Lower leg skin (tissue), 3 donors: ENCODE results near the gene GTF2IRD1.

Experiments
- CTCF ChIP-seq, 3 donors: fragments of 450-650 bp; IDR thresholded peaks; one replicate each; pipeline ENCODE4 v1.5.1; 2016; ENCODE audit warnings: antibody characterized with exemption in 3 of 3, mild to moderate bottlenecking in 3 of 3, moderate library complexity in 2 of 3
- POLR2A ChIP-seq, 2 donors: fragments of 450-650 bp; IDR thresholded peaks; one replicate each; pipeline ENCODE4 v1.6.1; 2016 to 2017; ENCODE audit warnings: antibody characterized with exemption in 2 of 2, mild to moderate bottlenecking in 1 of 2, moderate library complexity in 1 of 2

- TF ChIP-seq CTCF (IDR thresholded peaks at IDR 0.05): no peak
- no peak for TF ChIP-seq POLR2A (IDR thresholded peaks at IDR 0.05)
Observed at GRCh38 chr7:74622228-74622749, 168.6 kb downstream of the GTF2IRD1 start.
